A673 (cell line): ENCODE results near the gene AK2. TPM values are rescaled to one million over a fixed set of nuclear protein-coding genes. Genes with fewer than 3 reads are reported as not detected.
"Not testable (repeated sequence)": the region's sequence is repeated elsewhere in the genome, so short reads cannot be mapped to it uniquely, and the experiment has no call there.

Experiments used
- BruUV-seq: library from RNA; stranded (reverse); fragments of 400-500 nt; replicated peaks from 2 replicates; lab custom pipeline; 2021; lab: Mats Ljungman, UMichigan
- CTCF ChIA-PET: fragments of 300-600 bp; sonication (Branson Sonifier 250); formaldehyde crosslinking; loops from one replicate; lab custom pipeline; 2022; ENCODE audit warnings: antibody characterized with exemption; lab: Charles Lee
- POLR2A ChIA-PET: fragments of 300-600 bp; sonication (Branson Sonifier 250); formaldehyde crosslinking; loops from one replicate; lab custom pipeline; 2022; ENCODE audit warnings: antibody characterized with exemption; ENCODE audit not compliant: low non-redundant PET; lab: Charles Lee
- DNase-seq: peaks from one replicate; pipeline ENCODE4 v3.0.0-alpha.2; 2015; ENCODE audit warnings: low spot score
- H3K27ac ChIP-seq: fragments of 200-600 bp; sonication (generic); 2 replicates; pipeline ENCODE4 v1.5.1; 2016; ENCODE audit warnings: mixed run types, low read depth, mild to moderate bottlenecking, mixed read lengths, antibody characterized with exemption, low read length; ENCODE audit not compliant: poor library complexity, severe bottlenecking
- H3K27me3 ChIP-seq: fragments of 200-600 bp; sonication (generic); replicated peaks from 2 replicates; pipeline ENCODE4 v1.6.1; 2017; ENCODE audit warnings: mixed run types, low read depth, mild to moderate bottlenecking, mixed read lengths, antibody characterized with exemption, low read length; ENCODE audit not compliant: insufficient read depth, poor library complexity
- H3K36me3 ChIP-seq: fragments of 200-600 bp; sonication (generic); 2 replicates; pipeline ENCODE4 v1.6.1; 2016; ENCODE audit warnings: mixed run types, mild to moderate bottlenecking, mixed read lengths, antibody characterized with exemption, low read length; ENCODE audit not compliant: insufficient read depth, poor library complexity, severe bottlenecking
- H3K4me1 ChIP-seq: fragments of 200-600 bp; sonication (generic); 2 replicates; pipeline ENCODE4 v1.6.1; 2017; ENCODE audit warnings: mixed run types, mild to moderate bottlenecking, mixed read lengths, antibody characterized with exemption, low read length; ENCODE audit not compliant: insufficient read depth, poor library complexity, severe bottlenecking
- H3K4me3 ChIP-seq: fragments of 200-600 bp; sonication (generic); 2 replicates; pipeline ENCODE4 v1.5.1; 2016; ENCODE audit warnings: low read depth, mixed run types, mild to moderate bottlenecking, mixed read lengths, low read length; ENCODE audit not compliant: poor library complexity, severe bottlenecking
- H3K9me3 ChIP-seq: fragments of 200-600 bp; sonication (generic); 2 replicates; pipeline ENCODE4 v1.6.1; 2016; ENCODE audit warnings: mixed run types, low read depth, mild to moderate bottlenecking, mixed read lengths, antibody characterized with exemption, low read length; ENCODE audit not compliant: poor library complexity, severe bottlenecking
- EZH2 ChIP-seq: fragments of 200-600 bp; sonication (generic); IDR thresholded peaks from 2 replicates; pipeline ENCODE4 v1.6.1; 2017; ENCODE audit warnings: borderline replicate concordance, low read depth, mild to moderate bottlenecking, mixed read lengths, antibody characterized with exemption, low read length; ENCODE audit not compliant: poor library complexity, severe bottlenecking
- intact Hi-C: fragments of 100-400 bp; cut with micrococcal nuclease; formaldehyde crosslinking; loops from one replicate; pipeline ENCODE4 v1.10.0; 2022; ENCODE audit not compliant: unreplicated experiment
- total RNA-seq: library from RNA; stranded (reverse); gene quantifications from 2 replicates; pipeline ENCODE4 v1.2.3, GENCODE V29; 2021
- TF ChIP-seq, protein P1 (sequence below): fragments of 300-800, 200-600 bp; sonication (generic); conservative IDR thresholded peaks from 2 replicates; pipeline ENCODE4 v1.5.1; 2017; ENCODE audit warnings: low read depth, mild to moderate bottlenecking, antibody characterized with exemption, low read length, moderate library complexity, mixed read lengths

AK2 gene
- total RNA-seq, 1 experiment from 2014 or later: 196 TPM

DNA sequence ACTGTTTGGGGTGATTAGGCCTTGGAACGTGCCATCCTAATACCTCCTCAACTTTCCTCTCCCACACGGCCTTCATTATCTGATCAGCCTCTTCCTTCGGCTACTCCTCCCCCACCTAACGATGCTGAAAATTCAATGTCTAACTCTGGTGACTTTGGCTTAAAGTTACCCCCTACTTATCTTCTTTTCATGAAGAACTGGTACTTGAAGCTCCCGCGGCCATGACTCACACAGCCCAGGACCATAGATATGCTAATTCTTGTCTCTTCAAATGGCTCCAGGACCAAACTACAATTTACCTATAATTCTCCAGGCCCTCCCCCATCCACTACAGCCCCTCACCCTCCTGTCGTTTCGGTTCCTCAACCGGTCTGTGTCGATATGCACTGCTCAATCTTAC, 28.6 kb upstream of the AK2 start:
- ChIA-PET POLR2A (no interaction called here), CTCF (no interaction called here)
- Histone ChIP-seq H3K27ac (no peak overlapping the region), H3K27me3 (no peaks in the 10 kb centered on the region), H3K4me1 (no peaks in the 10 kb centered on the region), H3K4me3 (no peak overlapping the region), H3K36me3 (no peaks in the 10 kb centered on the region), H3K9me3 (peaks cover 18% of the 10 kb centered on the region)
- no TSS peak for BruUV-seq
- intact Hi-C loops: no loop called here
- no peak for TF ChIP-seq EZH2
- TF ChIP-seq, protein P1, sequence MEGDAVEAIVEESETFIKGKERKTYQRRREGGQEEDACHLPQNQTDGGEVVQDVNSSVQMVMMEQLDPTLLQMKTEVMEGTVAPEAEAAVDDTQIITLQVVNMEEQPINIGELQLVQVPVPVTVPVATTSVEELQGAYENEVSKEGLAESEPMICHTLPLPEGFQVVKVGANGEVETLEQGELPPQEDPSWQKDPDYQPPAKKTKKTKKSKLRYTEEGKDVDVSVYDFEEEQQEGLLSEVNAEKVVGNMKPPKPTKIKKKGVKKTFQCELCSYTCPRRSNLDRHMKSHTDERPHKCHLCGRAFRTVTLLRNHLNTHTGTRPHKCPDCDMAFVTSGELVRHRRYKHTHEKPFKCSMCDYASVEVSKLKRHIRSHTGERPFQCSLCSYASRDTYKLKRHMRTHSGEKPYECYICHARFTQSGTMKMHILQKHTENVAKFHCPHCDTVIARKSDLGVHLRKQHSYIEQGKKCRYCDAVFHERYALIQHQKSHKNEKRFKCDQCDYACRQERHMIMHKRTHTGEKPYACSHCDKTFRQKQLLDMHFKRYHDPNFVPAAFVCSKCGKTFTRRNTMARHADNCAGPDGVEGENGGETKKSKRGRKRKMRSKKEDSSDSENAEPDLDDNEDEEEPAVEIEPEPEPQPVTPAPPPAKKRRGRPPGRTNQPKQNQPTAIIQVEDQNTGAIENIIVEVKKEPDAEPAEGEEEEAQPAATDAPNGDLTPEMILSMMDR: no peak
- DNase-seq: no peak

DNA sequence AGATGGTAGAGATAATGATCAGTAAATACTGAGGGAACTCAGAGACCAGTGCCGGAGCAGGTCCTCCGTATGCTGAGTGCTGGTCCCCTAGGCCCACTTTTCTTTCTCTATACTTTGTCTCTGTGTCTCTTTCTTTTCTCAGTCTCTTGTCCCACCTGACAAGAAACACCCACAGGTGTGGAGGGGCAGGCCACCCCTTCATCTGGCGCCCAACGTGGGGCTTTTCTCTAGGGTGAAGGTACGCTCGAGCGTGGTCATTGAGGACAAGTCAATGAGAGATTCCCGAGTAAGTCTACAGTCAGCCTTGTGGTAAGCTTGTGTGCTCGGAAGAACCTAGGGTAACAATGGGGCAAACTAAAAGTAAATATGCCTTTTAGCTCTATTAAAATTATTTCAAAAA, 27.6 kb upstream of the AK2 start:
- DNase-seq, H3K36me3 ChIP-seq, CTCF ChIA-PET, H3K27ac ChIP-seq, H3K4me3 ChIP-seq, POLR2A ChIA-PET, H3K27me3 ChIP-seq, H3K4me1 ChIP-seq, BruUV-seq, intact Hi-C loops: not testable (repeated sequence)
- H3K9me3 ChIP-seq: peaks cover 18% of the 10 kb centered on the region

DNA sequence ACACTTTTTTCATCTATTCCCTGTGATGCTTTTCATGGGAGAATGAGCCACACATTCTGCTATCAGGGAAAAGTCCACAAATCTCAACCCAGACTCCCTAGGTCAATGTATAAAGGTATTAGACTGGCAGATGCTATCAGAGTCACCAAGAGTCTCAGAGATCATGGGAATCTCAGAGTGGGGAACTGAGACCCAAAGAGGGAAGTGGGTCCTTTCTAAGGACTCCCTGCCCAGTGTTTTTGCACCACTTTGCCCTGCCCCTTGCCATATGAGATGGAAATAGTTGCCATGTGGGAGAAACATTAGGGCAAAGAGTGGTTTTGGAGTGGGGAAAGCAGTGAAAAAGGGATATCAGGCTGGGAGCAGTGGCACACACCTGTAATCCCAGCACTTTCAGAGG, 25.2 kb upstream of the AK2 start:
- no peaks in the 10 kb centered on the region for H3K27me3 ChIP-seq
- no peaks in the 10 kb centered on the region for H3K36me3 ChIP-seq
- no TSS peak for BruUV-seq
- no peak overlapping the region for H3K27ac ChIP-seq
- intact Hi-C loops: no loop called here
- H3K9me3 ChIP-seq: peaks cover 18% of the 10 kb centered on the region
- ChIA-PET POLR2A (interaction anchor here (0.6 kb wide), 1 partner anchor 168 kb away, joined by 4 read pairs; no protein-coding TSS in a partner anchor), CTCF (no interaction called here)
- H3K4me1 ChIP-seq: no peaks in the 10 kb centered on the region
- H3K4me3 ChIP-seq: no peak overlapping the region
- DNase-seq: no peak
- no peak for TF ChIP-seq EZH2
- TF ChIP-seq, protein P1: no peak

DNA sequence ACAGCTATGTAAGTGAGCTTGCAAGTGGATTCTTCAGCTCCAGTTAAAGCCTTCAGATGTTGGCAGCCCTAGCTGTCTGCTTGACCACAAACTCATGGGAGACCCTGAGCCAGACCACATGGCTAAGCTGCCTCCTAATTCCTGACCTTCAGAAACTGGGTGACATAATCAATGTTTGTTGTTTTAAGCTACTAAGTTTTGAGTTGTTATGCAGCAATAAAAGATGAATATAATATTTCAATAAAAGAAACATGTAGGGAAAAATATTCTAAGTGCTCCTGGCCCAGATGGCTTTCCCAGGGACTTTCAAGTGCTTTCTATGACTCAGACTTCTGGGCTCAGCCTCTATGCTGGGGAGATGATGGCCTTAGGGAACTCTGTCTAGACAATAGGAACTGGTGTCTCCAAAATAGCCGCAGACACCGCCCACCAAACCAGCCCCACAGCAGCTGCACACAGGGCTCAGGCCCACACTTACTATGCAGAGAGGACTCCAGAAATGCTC, 23.9 kb upstream of the AK2 start:
- CTCF ChIA-PET: no interaction called here
- H3K9me3 ChIP-seq: peaks cover 18% of the 10 kb centered on the region
- no peak overlapping the region for H3K4me3 ChIP-seq
- no peaks in the 10 kb centered on the region for H3K27me3 ChIP-seq
- POLR2A ChIA-PET: no interaction called here
- no peak for DNase-seq
- no TSS peak for BruUV-seq
- TF ChIP-seq, protein P1: no peak
- TF ChIP-seq EZH2: no peak
- H3K4me1 ChIP-seq: no peaks in the 10 kb centered on the region
- no peak overlapping the region for H3K27ac ChIP-seq
- intact Hi-C loops: no loop called here
- no peaks in the 10 kb centered on the region for H3K36me3 ChIP-seq
